CD8-positive, alpha-beta memory T cell (primary cell): ENCODE results near the gene PKM. TPM values are rescaled to one million over a fixed set of nuclear protein-coding genes. Genes with fewer than 3 reads are reported as not detected.

ENCODE experiments used
- CTCF ChIA-PET: fragments of 350-600 bp; sonication (Branson Sonifier 250); formaldehyde crosslinking; loops from one replicate; lab custom pipeline; 2021; ENCODE audit warnings: antibody characterized with exemption; lab: Charles Lee
- POLR2A ChIA-PET: fragments of 350-600 bp; sonication (Branson Sonifier 250); formaldehyde crosslinking; loops from one replicate; lab custom pipeline; 2021; ENCODE audit warnings: antibody characterized with exemption; lab: Charles Lee
- DNase-seq, 5 donors: peaks; one replicate each; pipeline versions ENCODE4 v3.0.0 to v3.0.0-alpha.2; 2020 to 2022; ENCODE audit warnings: mixed read lengths in 1 of 5
- H3K27ac ChIP-seq: one replicate; pipeline ENCODE4 v1.7.0; 2013; ENCODE audit warnings: low read depth, mild to moderate bottlenecking, low read length, moderate library complexity
- H3K27me3 ChIP-seq: 2 replicates; pipeline ENCODE4 v1.7.0; 2013; ENCODE audit warnings: low read length, mild to moderate bottlenecking; ENCODE audit not compliant: insufficient read depth, poor library complexity, severe bottlenecking
- H3K36me3 ChIP-seq: 2 replicates; pipeline ENCODE4 v1.7.0; 2013; ENCODE audit warnings: mild to moderate bottlenecking, low read length, moderate library complexity; ENCODE audit not compliant: insufficient read depth
- H3K4me1 ChIP-seq: 2 replicates; pipeline ENCODE4 v1.7.0; 2013; ENCODE audit warnings: mild to moderate bottlenecking, low read length, moderate library complexity; ENCODE audit not compliant: insufficient read depth
- H3K4me3 ChIP-seq: 2 replicates; pipeline ENCODE4 v1.7.0; 2013; ENCODE audit warnings: mild to moderate bottlenecking, low read length
- H3K9me3 ChIP-seq: 2 replicates; pipeline ENCODE4 v1.7.0; 2013; ENCODE audit warnings: mild to moderate bottlenecking, low read length
- H3K27ac Mint-ChIP-seq, 8 donors: one replicate each; pipeline ENCODE4 v1.8.0; 2020 to 2021; ENCODE audit warnings: mixed read lengths in 8 of 8, mild to moderate bottlenecking in 6 of 8, inconsistent platforms in 3 of 8, moderate library complexity in 3 of 8
- H3K27me3 Mint-ChIP-seq, 2 donors: one replicate each; pipeline ENCODE4 v1.8.0; 2020 to 2021; ENCODE audit warnings: mixed read lengths in 2 of 2, mild to moderate bottlenecking in 1 of 2, moderate library complexity in 1 of 2
- H3K36me3 Mint-ChIP-seq, 3 donors: one replicate each; pipeline ENCODE4 v1.8.0; 2020 to 2021; ENCODE audit warnings: mixed read lengths in 3 of 3, inconsistent platforms in 1 of 3, mild to moderate bottlenecking in 1 of 3
- H3K4me1 Mint-ChIP-seq, 3 donors: one replicate each; pipeline ENCODE4 v1.8.0; 2020 to 2021; ENCODE audit warnings: mixed read lengths in 3 of 3, inconsistent platforms in 1 of 3, mild to moderate bottlenecking in 1 of 3
- H3K4me3 Mint-ChIP-seq, 7 donors: one replicate each; pipeline ENCODE4 v1.8.0; 2020 to 2021; ENCODE audit warnings: mixed read lengths in 7 of 7, mild to moderate bottlenecking in 6 of 7, moderate library complexity in 4 of 7, inconsistent platforms in 2 of 7
- H3K9me3 Mint-ChIP-seq, 5 donors: one replicate each; pipeline ENCODE4 v1.8.0; 2020 to 2022; ENCODE audit warnings: mixed read lengths in 5 of 5, mild to moderate bottlenecking in 3 of 5, moderate library complexity in 2 of 5, inconsistent platforms in 1 of 5
- polyA plus RNA-seq: library from polyadenylated mRNA; unstranded; fragments of 300-500 nt; fragmentation: Illumina TruSeq; gene quantifications from one replicate; pipeline ENCODE4 v1.2.3, GENCODE V29; 2021
- total RNA-seq, 2 experiments: library from RNA; stranded (reverse); gene quantifications; one replicate each; pipeline ENCODE4 v1.2.3, GENCODE V29; 2021

PKM gene
- total and polyA plus RNA-seq, 3 experiments from 2014 or later = 337 to 2,187 (median 2,146) TPM

DNA sequence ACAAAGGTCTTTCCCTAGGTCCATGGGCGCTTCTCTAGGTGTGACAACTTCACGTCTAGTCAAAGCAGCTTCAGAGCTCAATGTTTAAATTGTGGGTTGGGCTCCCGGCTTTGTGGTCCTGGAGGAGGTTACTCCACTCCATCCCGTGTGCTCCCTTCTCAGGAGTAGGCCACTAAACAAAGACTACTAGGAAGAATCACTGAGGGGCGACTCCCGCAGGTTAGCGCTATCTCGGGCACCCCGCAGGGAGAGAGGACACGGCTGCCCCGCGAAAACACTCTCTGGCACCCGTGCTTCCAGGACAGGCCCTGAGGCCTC is 40.9 kb upstream of the PKM start:
- Mint-ChIP-seq H3K36me3 (peaks cover 0 to 32% (median 2%) of the 10 kb centered on the region in 3 donors), H3K27ac (peak overlapping the region; percentile 83 to 96 (median 91)), H3K4me3 (peak overlapping the region; percentile 86 to 91 (median 90)), H3K27me3 (no peaks in the 10 kb centered on the region), H3K4me1 (peaks cover 38 to 50% (median 48%) of the 10 kb centered on the region in 3 donors), H3K9me3 (no peaks in the 10 kb centered on the region)
- Histone ChIP-seq H3K27ac (peak overlapping the region; percentile 84), H3K4me3 (peak overlapping the region; percentile 69), H3K27me3 (no peaks in the 10 kb centered on the region), H3K36me3 (peaks cover 12% of the 10 kb centered on the region), H3K4me1 (peaks cover 33% of the 10 kb centered on the region), H3K9me3 (no peaks in the 10 kb centered on the region)
- CTCF ChIA-PET = interaction anchor here (0.9 to 1.1 kb wide), 2 partner anchors 41 to 50 kb away, joined by 3 read pairs; partner anchors contain the start of gene PKM
- peak in 1 of 5 donors; percentile 12 for DNase-seq
- POLR2A ChIA-PET = no interaction called here

GRCh38 chr15:72271221-72271620 is 40.2 kb upstream of the PKM start:
- Histone ChIP-seq H3K27me3 (no peaks in the 10 kb centered on the region), H3K4me1 (peaks cover 33% of the 10 kb centered on the region), H3K36me3 (peaks cover 16% of the 10 kb centered on the region), H3K9me3 (no peaks in the 10 kb centered on the region), H3K4me3 (peak overlapping the region; percentile 69), H3K27ac (no peak overlapping the region)
- peaks cover 38 to 50% (median 48%) of the 10 kb centered on the region in 3 donors for H3K4me1 Mint-ChIP-seq
- H3K9me3 Mint-ChIP-seq = no peaks in the 10 kb centered on the region
- no peaks in the 10 kb centered on the region for H3K27me3 Mint-ChIP-seq
- H3K36me3 Mint-ChIP-seq = peaks cover 0 to 38% (median 2%) of the 10 kb centered on the region in 3 donors
- DNase-seq = no peak
- peak overlapping the region; percentile 29 to 96 (median 91) for H3K27ac Mint-ChIP-seq
- POLR2A ChIA-PET = no interaction called here
- CTCF ChIA-PET = interaction anchor here (0.9 to 1.1 kb wide), 3 partner anchors 41 to 49 kb away, joined by 3 read pairs; partner anchors contain the start of gene PKM
- H3K4me3 Mint-ChIP-seq = peak overlapping the region; percentile 86 to 91 (median 90)

GRCh38 chr15:72269739-72270138 is 38.7 kb upstream of the PKM start:
- Histone ChIP-seq H3K27ac (no peak overlapping the region), H3K4me1 (peaks cover 33% of the 10 kb centered on the region), H3K4me3 (no peak overlapping the region), H3K36me3 (peaks cover 31% of the 10 kb centered on the region), H3K27me3 (no peaks in the 10 kb centered on the region), H3K9me3 (no peaks in the 10 kb centered on the region)
- peak overlapping the region in 1 of 7 donors; percentile 91 for H3K4me3 Mint-ChIP-seq
- DNase-seq = no peak
- no peaks in the 10 kb centered on the region for H3K9me3 Mint-ChIP-seq
- H3K27me3 Mint-ChIP-seq = no peaks in the 10 kb centered on the region
- peaks cover 38 to 50% (median 48%) of the 10 kb centered on the region in 3 donors for H3K4me1 Mint-ChIP-seq
- ChIA-PET POLR2A (no interaction called here), CTCF (no interaction called here)
- H3K36me3 Mint-ChIP-seq = peaks cover 3 to 53% (median 12%) of the 10 kb centered on the region in 3 donors
- peak overlapping the region in 3 of 8 donors; percentile 8 to 86 (median 70) for H3K27ac Mint-ChIP-seq

DNA sequence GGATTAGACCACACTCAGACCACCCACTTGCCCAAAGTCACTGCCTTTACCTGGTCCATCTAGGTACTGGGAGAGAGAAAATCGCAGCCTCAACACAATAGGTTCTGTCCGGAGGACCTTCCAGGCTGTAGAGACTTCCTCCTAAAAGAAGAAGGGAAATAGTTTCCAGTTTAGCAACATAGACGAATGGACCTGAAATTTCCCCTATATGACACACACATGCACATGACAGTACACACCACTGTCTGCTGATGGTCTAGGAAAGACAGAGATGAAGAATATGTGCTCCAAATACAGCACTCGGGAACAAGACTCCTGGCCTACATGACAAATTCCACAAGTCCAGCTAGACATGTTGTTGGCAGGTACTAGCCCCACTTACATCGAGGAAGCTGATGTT is 34.0 kb upstream of the PKM start:
- Histone ChIP-seq H3K27ac (no peak overlapping the region), H3K4me3 (no peak overlapping the region), H3K36me3 (peaks cover 74% of the 10 kb centered on the region), H3K4me1 (no peaks in the 10 kb centered on the region), H3K9me3 (no peaks in the 10 kb centered on the region), H3K27me3 (no peaks in the 10 kb centered on the region)
- ChIA-PET POLR2A (interaction anchor here (0.6 kb wide), 1 partner anchor 406 kb away, joined by 3 read pairs; no protein-coding TSS in a partner anchor), CTCF (interaction anchor here (1.1 kb wide), 1 partner anchor 38 kb away, joined by 3 read pairs; no protein-coding TSS in a partner anchor)
- no peak overlapping the region for H3K27ac Mint-ChIP-seq
- peaks cover 14 to 91% (median 45%) of the 10 kb centered on the region in 3 donors for H3K36me3 Mint-ChIP-seq
- H3K27me3 Mint-ChIP-seq = no peaks in the 10 kb centered on the region
- no peak for DNase-seq
- H3K4me3 Mint-ChIP-seq = no peak overlapping the region
- H3K4me1 Mint-ChIP-seq = peaks cover 4 to 10% (median 8%) of the 10 kb centered on the region in 3 donors
- no peaks in the 10 kb centered on the region for H3K9me3 Mint-ChIP-seq

- Mint-ChIP-seq H3K36me3 (peaks cover 0 to 95% (median 34%) of the 10 kb centered on the region in 3 donors), H3K4me1 (no peaks in the 10 kb centered on the region), H3K4me3 (no peak overlapping the region), H3K27ac (no peak overlapping the region), H3K9me3 (no peaks in the 10 kb centered on the region), H3K27me3 (no peaks in the 10 kb centered on the region)
- DNase-seq = no peak
- Histone ChIP-seq H3K36me3 (peaks cover 52% of the 10 kb centered on the region), H3K9me3 (no peaks in the 10 kb centered on the region), H3K4me1 (no peaks in the 10 kb centered on the region), H3K27ac (no peak overlapping the region), H3K4me3 (no peak overlapping the region), H3K27me3 (no peaks in the 10 kb centered on the region)
- CTCF ChIA-PET = no interaction called here
- POLR2A ChIA-PET = no interaction called here
Observed at GRCh38 chr15:72252663-72253299, 21.8 kb upstream of the PKM start.

GRCh38 chr15:72249142-72249810 is 18.3 kb upstream of the PKM start:
- Mint-ChIP-seq H3K9me3 (no peaks in the 10 kb centered on the region), H3K4me3 (no peak overlapping the region), H3K36me3 (peaks cover 0 to 83% (median 29%) of the 10 kb centered on the region in 3 donors), H3K27ac (peak overlapping the region in 2 of 8 donors; percentile 12 to 72), H3K4me1 (no peaks in the 10 kb centered on the region), H3K27me3 (no peaks in the 10 kb centered on the region)
- H3K27me3 ChIP-seq = no peaks in the 10 kb centered on the region
- H3K36me3 ChIP-seq = peaks cover 34% of the 10 kb centered on the region
- ChIA-PET POLR2A (no interaction called here), CTCF (no interaction called here)
- no peak for DNase-seq
- no peak overlapping the region for H3K27ac ChIP-seq
- no peak overlapping the region for H3K4me3 ChIP-seq
- no peaks in the 10 kb centered on the region for H3K4me1 ChIP-seq
- no peaks in the 10 kb centered on the region for H3K9me3 ChIP-seq

DNA sequence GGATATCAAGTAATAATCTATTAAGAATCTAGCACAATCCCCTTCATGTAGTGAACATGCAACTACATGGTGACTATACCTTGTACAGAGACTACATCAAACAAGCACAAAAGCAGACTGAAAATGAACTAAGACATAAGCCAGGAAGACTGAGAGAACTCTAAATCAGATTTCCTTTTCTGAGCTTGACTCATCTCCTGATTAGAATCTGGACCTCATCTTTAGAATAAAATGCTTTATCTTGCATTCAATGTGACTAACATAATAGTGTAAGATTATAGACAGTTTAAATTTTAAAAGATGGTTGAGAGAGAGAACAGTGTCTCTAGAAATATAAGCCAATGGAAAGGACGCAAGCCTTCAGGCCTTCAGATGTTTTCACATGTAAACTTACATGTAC is 17.5 kb upstream of the PKM start:
- Histone ChIP-seq H3K9me3 (no peaks in the 10 kb centered on the region), H3K4me1 (no peaks in the 10 kb centered on the region), H3K27me3 (no peaks in the 10 kb centered on the region), H3K36me3 (peaks cover 31% of the 10 kb centered on the region), H3K4me3 (no peak overlapping the region), H3K27ac (no peak overlapping the region)
- DNase-seq = no peak
- Mint-ChIP-seq H3K27ac (peak overlapping the region in 3 of 8 donors; percentile 5 to 76 (median 13)), H3K27me3 (no peaks in the 10 kb centered on the region), H3K4me1 (no peaks in the 10 kb centered on the region), H3K9me3 (no peaks in the 10 kb centered on the region), H3K4me3 (no peak overlapping the region), H3K36me3 (peaks cover 0 to 83% (median 26%) of the 10 kb centered on the region in 3 donors)
- ChIA-PET CTCF (interaction anchor here (0.6 kb wide), 1 partner anchor 35 kb away, joined by 3 read pairs; no protein-coding TSS in a partner anchor), POLR2A (no interaction called here)
